Activated B cell treated with CpG ODN at 0.5 μM for 24 hours (primary cell): Measurements from ENCODE around the gene IGF1R. TPM values are rescaled to one million over a fixed set of nuclear protein-coding genes. Genes with fewer than 3 reads are reported as not detected.

Experiments
- ATAC-seq: fragments of 200-7000 bp; cut with Tn5 transposase; one replicate; pipeline ENCODE4 v1.10.0; 2021; ENCODE audit warnings: low read depth, mild to moderate bottlenecking, moderate library complexity
- CTCF ChIA-PET: fragments of 350-600 bp; sonication (Branson Sonifier 250); formaldehyde crosslinking; loops from one replicate; lab custom pipeline; 2021; ENCODE audit warnings: antibody characterized with exemption; lab: Charles Lee
- POLR2A ChIA-PET: fragments of 350-600 bp; sonication (Branson Sonifier 250); formaldehyde crosslinking; loops from one replicate; lab custom pipeline; 2021; ENCODE audit warnings: antibody characterized with exemption; lab: Charles Lee
- DNase-seq: peaks from one replicate; pipeline ENCODE4 v3.0.0; 2022
- H3K27ac Mint-ChIP-seq: one replicate; pipeline ENCODE4 v1.8.0; 2020; ENCODE audit warnings: mixed read lengths
- H3K27me3 Mint-ChIP-seq: one replicate; pipeline ENCODE4 v1.8.0; 2021; ENCODE audit warnings: mixed read lengths
- H3K36me3 Mint-ChIP-seq: one replicate; pipeline ENCODE4 v1.8.0; 2021; ENCODE audit warnings: low read depth, mixed read lengths
- H3K4me1 Mint-ChIP-seq: one replicate; pipeline ENCODE4 v1.8.0; 2021; ENCODE audit warnings: mixed read lengths
- H3K4me3 Mint-ChIP-seq: one replicate; pipeline ENCODE4 v1.8.0; 2020; ENCODE audit warnings: mild to moderate bottlenecking, mixed read lengths
- H3K9me3 Mint-ChIP-seq: one replicate; pipeline ENCODE4 v1.8.0; 2020; ENCODE audit warnings: mixed read lengths
- intact Hi-C: fragments of 100-400 bp; cut with micrococcal nuclease; formaldehyde crosslinking; loops from one replicate; pipeline ENCODE4 v1.15.1; 2024
- total RNA-seq: library from RNA; stranded (reverse); gene quantifications from 2 replicates; pipeline ENCODE4 v1.2.3, GENCODE V29; 2022
- TF ChIP-seq, protein P1 (sequence below): fragments of 200-600 bp; IDR thresholded peaks from one replicate; pipeline ENCODE4 v1.8.0; 2022; ENCODE audit warnings: antibody characterized with exemption, mild to moderate bottlenecking

IGF1R gene
- total RNA-seq, 1 donor from 2014 or later: 6.7 TPM

- Mint-ChIP-seq H3K9me3 (no peaks in the 10 kb centered on the region), H3K36me3 (no peaks in the 10 kb centered on the region), H3K4me3 (no peak overlapping the region), H3K27ac (no peak overlapping the region), H3K4me1 (no peaks in the 10 kb centered on the region), H3K27me3 (peaks cover 4% of the 10 kb centered on the region)
- TF ChIP-seq, protein P1, sequence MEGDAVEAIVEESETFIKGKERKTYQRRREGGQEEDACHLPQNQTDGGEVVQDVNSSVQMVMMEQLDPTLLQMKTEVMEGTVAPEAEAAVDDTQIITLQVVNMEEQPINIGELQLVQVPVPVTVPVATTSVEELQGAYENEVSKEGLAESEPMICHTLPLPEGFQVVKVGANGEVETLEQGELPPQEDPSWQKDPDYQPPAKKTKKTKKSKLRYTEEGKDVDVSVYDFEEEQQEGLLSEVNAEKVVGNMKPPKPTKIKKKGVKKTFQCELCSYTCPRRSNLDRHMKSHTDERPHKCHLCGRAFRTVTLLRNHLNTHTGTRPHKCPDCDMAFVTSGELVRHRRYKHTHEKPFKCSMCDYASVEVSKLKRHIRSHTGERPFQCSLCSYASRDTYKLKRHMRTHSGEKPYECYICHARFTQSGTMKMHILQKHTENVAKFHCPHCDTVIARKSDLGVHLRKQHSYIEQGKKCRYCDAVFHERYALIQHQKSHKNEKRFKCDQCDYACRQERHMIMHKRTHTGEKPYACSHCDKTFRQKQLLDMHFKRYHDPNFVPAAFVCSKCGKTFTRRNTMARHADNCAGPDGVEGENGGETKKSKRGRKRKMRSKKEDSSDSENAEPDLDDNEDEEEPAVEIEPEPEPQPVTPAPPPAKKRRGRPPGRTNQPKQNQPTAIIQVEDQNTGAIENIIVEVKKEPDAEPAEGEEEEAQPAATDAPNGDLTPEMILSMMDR: no peak
- no peak for ATAC-seq
- intact Hi-C loops: no loop called here
- ChIA-PET POLR2A (no interaction called here), CTCF (no interaction called here)
- DNase-seq: no peak
These were observed 37.3 kb upstream of the IGF1R start for GRCh38 chr15:98610991-98611390.

GRCh38 chr15:98611808-98612207 is 36.5 kb upstream of the IGF1R start:
- intact Hi-C loops: no loop called here
- H3K27me3 Mint-ChIP-seq: peaks cover 4% of the 10 kb centered on the region
- ATAC-seq (no peak), DNase-seq (no peak)
- H3K4me1 Mint-ChIP-seq: no peaks in the 10 kb centered on the region
- H3K9me3 Mint-ChIP-seq: no peaks in the 10 kb centered on the region
- CTCF ChIA-PET: no interaction called here
- H3K4me3 Mint-ChIP-seq: no peak overlapping the region
- no peaks in the 10 kb centered on the region for H3K36me3 Mint-ChIP-seq
- H3K27ac Mint-ChIP-seq: no peak overlapping the region
- TF ChIP-seq, protein P1: no peak
- POLR2A ChIA-PET: no interaction called here

DNA sequence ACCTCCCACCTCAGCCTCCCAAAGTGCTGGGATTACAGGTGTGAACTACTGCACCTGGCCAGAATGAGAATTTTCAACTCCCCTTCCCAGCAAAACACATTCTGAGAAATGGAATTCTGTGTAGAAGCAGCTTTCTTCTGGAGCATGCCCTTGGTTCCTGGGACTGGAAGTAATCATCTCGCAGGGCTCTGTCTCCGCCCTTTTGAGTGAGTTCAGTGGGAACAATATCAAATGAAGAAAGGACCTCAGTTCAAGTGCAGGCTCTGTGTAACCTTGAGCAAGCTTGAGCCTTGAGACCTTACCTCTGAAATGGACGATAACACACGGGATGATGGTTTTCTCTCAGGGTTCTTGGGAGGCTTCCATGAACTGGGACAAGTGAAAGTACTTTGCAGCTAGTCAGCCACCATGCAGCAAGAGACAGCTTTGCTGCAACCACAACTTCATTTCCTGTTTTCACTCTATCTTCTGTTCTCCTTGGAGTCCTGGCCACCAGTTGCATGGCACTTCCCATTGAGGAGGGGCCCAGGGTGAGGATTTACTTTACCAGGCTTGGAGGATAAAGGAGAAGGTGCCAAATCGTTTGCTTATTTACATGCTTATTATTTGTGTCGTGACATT is 35.7 kb upstream of the IGF1R start:
- ChIA-PET POLR2A (no interaction called here), CTCF (no interaction called here)
- Mint-ChIP-seq H3K4me3 (no peak overlapping the region), H3K4me1 (no peaks in the 10 kb centered on the region), H3K9me3 (no peaks in the 10 kb centered on the region), H3K27me3 (peaks cover 7% of the 10 kb centered on the region), H3K36me3 (no peaks in the 10 kb centered on the region), H3K27ac (no peak overlapping the region)
- TF ChIP-seq, protein P1: no peak
- DNase-seq (no peak), ATAC-seq (no peak)
- intact Hi-C loops: no loop called here

DNA sequence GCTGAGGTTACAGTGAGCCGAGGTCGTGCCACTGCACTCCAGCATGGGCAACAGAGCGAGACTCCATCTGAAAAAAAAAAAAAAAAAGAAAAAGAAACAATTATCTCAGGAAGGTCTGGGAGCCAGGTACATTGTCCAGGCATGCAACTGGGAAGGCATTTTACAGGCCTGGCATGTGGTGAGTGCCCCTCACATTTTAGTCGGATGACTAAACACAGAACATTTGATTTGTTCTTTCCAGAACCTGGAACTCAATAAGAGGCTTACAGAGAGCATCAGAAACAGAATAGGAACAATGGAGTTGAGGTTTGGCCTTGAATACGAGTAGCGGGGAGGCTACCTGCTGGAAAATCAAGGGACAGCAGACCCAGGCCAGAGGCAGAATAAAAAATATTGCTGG is 33.7 kb upstream of the IGF1R start:
- no peak overlapping the region for H3K27ac Mint-ChIP-seq
- ATAC-seq (no peak), DNase-seq (no peak)
- peaks cover 16% of the 10 kb centered on the region for H3K27me3 Mint-ChIP-seq
- ChIA-PET CTCF (no interaction called here), POLR2A (no interaction called here)
- H3K4me3 Mint-ChIP-seq: no peak overlapping the region
- TF ChIP-seq, protein P1: no peak
- no peaks in the 10 kb centered on the region for H3K9me3 Mint-ChIP-seq
- no peaks in the 10 kb centered on the region for H3K4me1 Mint-ChIP-seq
- no peaks in the 10 kb centered on the region for H3K36me3 Mint-ChIP-seq
- intact Hi-C loops: no loop called here

DNA sequence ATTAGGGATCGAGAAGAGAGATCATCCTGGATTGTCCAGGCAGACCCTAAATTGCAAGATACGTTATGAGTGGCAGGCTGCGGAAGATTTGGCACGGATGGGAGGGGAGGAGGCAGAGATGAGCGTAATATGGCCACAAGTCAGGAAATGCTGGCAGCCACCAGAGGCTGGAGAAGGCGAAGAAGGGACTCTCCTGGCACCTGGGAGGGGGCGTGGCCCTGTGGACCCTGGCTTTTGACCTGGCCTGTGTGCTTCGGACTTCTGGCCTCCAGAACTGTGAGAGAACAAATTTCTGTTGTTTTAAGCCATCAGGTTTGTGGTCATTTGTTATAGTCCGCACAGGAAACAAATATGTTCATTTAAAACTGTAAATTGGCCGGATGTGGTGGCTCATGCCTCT is 31.9 kb upstream of the IGF1R start:
- H3K36me3 Mint-ChIP-seq: no peaks in the 10 kb centered on the region
- H3K4me1 Mint-ChIP-seq: no peaks in the 10 kb centered on the region
- ChIA-PET CTCF (no interaction called here), POLR2A (no interaction called here)
- no peak overlapping the region for H3K4me3 Mint-ChIP-seq
- H3K9me3 Mint-ChIP-seq: no peaks in the 10 kb centered on the region
- no peak overlapping the region for H3K27ac Mint-ChIP-seq
- H3K27me3 Mint-ChIP-seq: peaks cover 21% of the 10 kb centered on the region
- intact Hi-C loops: no loop called here
- DNase-seq (no peak), ATAC-seq (no peak)
- TF ChIP-seq, protein P1: no peak
